Liver (tissue), 9 donors: ENCODE measurements around the gene NTM. TPM values are rescaled to one million over a fixed set of nuclear protein-coding genes. Genes with fewer than 3 reads are reported as not detected.

Experiments
- DNase-seq: peaks from one replicate; pipeline ENCODE4 v3.0.0-alpha.2; 2017; ENCODE audit warnings: low spot score
- H3K27ac ChIP-seq, 2 donors: one replicate each; pipeline ENCODE4 v1.7.0; 2013; ENCODE audit warnings: inconsistent platforms in 2 of 2, low read length in 2 of 2, control low read depth in 1 of 2, low read depth in 1 of 2, mild to moderate bottlenecking in 1 of 2
- H3K27me3 ChIP-seq, 4 donors: one replicate each; pipeline versions ENCODE4 v1.6.1 to v1.7.0; 2013; ENCODE audit warnings: low read length in 3 of 4, inconsistent platforms in 1 of 4, mild to moderate bottlenecking in 1 of 4, moderate library complexity in 1 of 4; ENCODE audit not compliant: control insufficient read depth in 4 of 4, insufficient read depth in 4 of 4
- H3K36me3 ChIP-seq, 4 donors: one replicate each; pipeline versions ENCODE4 v1.6.1 to v1.7.0; 2013; ENCODE audit warnings: low read length in 3 of 4, mild to moderate bottlenecking in 3 of 4, low read depth in 1 of 4, moderate library complexity in 1 of 4; ENCODE audit not compliant: control insufficient read depth in 4 of 4, insufficient read depth in 3 of 4
- H3K4me1 ChIP-seq, 4 donors: one replicate each; pipeline versions ENCODE4 v1.6.1 to v1.7.0; 2013; ENCODE audit warnings: low read length in 3 of 4, mild to moderate bottlenecking in 3 of 4, moderate library complexity in 1 of 4; ENCODE audit not compliant: control insufficient read depth in 4 of 4, insufficient read depth in 4 of 4
- H3K4me3 ChIP-seq, 3 donors: one replicate each; pipeline versions ENCODE4 v1.6.1 to v1.7.0; 2013; ENCODE audit warnings: low read length in 3 of 3, control low read depth in 1 of 3, low read depth in 1 of 3, mild to moderate bottlenecking in 1 of 3
- H3K9ac ChIP-seq, 2 donors: one replicate each; pipeline ENCODE4 v1.7.0; 2013; ENCODE audit warnings: low read length in 2 of 2, mild to moderate bottlenecking in 2 of 2, moderate library complexity in 2 of 2, control low read depth in 1 of 2, low read depth in 1 of 2
- H3K9me3 ChIP-seq, 4 donors: one replicate each; pipeline versions ENCODE4 v1.6.1 to v1.7.0; 2013; ENCODE audit warnings: low read length in 3 of 4; ENCODE audit not compliant: control insufficient read depth in 4 of 4
- CTCF ChIP-seq: fragments of 150-350 bp; IDR thresholded peaks from 2 replicates; pipeline ENCODE4 v1.5.1; 2017; ENCODE audit warnings: improper control_type of control experiment, low read depth, low read length; ENCODE audit not compliant: missing input control
- EGR1 ChIP-seq, 2 donors: IDR thresholded peaks; 2 replicates each; pipeline ENCODE4 v1.6.1; 2016 to 2018; ENCODE audit warnings: antibody characterized with exemption in 2 of 2, low read depth in 2 of 2
- FOXA1 ChIP-seq: IDR thresholded peaks from 2 replicates; pipeline ENCODE4 v1.6.1; 2016; ENCODE audit warnings: antibody characterized with exemption
- FOXA2 ChIP-seq: IDR thresholded peaks from 2 replicates; pipeline ENCODE4 v1.6.1; 2016; ENCODE audit warnings: antibody characterized with exemption
- GABPA ChIP-seq, 2 donors: IDR thresholded peaks in 1 of 2; conservative IDR thresholded peaks in 1 of 2; 2 replicates each; pipeline ENCODE4 v1.6.1; 2016; ENCODE audit warnings: antibody characterized with exemption in 2 of 2, mild to moderate bottlenecking in 1 of 2, moderate library complexity in 1 of 2
- HNF4A ChIP-seq, 2 donors: conservative IDR thresholded peaks; 2 replicates each; pipeline ENCODE4 v1.6.1; 2016; ENCODE audit warnings: antibody characterized with exemption in 2 of 2, mild to moderate bottlenecking in 2 of 2
- HNF4G ChIP-seq: IDR thresholded peaks from 2 replicates; pipeline ENCODE4 v1.6.1; 2016; ENCODE audit warnings: antibody characterized with exemption
- JUND ChIP-seq, 2 donors: IDR thresholded peaks; 2 replicates each; pipeline ENCODE4 v1.6.1; 2016; ENCODE audit warnings: antibody characterized with exemption in 2 of 2
- MAX ChIP-seq: IDR thresholded peaks from 2 replicates; pipeline ENCODE4 v1.6.1; 2016; ENCODE audit warnings: antibody characterized with exemption
- NR2F2 ChIP-seq: IDR thresholded peaks from 2 replicates; pipeline ENCODE4 v1.6.1; 2016; ENCODE audit warnings: antibody characterized with exemption
- RAD21 ChIP-seq, 2 donors: IDR thresholded peaks; 2 replicates each; pipeline ENCODE4 v1.6.1; 2016; ENCODE audit warnings: antibody characterized with exemption in 2 of 2, mild to moderate bottlenecking in 2 of 2
- REST ChIP-seq: IDR thresholded peaks from 2 replicates; pipeline ENCODE4 v1.6.1; 2016; ENCODE audit warnings: antibody characterized with exemption, mild to moderate bottlenecking
- RXRA ChIP-seq, 2 donors: IDR thresholded peaks; 2 replicates each; pipeline ENCODE4 v1.6.1; 2017 to 2018; ENCODE audit warnings: antibody characterized with exemption in 2 of 2, mild to moderate bottlenecking in 1 of 2
- SP1 ChIP-seq: IDR thresholded peaks from 2 replicates; pipeline ENCODE4 v1.6.1; 2018; ENCODE audit warnings: antibody characterized with exemption, mild to moderate bottlenecking
- TAF1 ChIP-seq: conservative IDR thresholded peaks from 2 replicates; pipeline ENCODE4 v1.6.1; 2016; ENCODE audit warnings: antibody characterized with exemption, mild to moderate bottlenecking
- YY1 ChIP-seq: IDR thresholded peaks from 2 replicates; pipeline ENCODE4 v1.6.1; 2016; ENCODE audit warnings: antibody characterized with exemption, mild to moderate bottlenecking
- WGBS: extraction: QIAGEN DNeasy Blood & Tissue Kit; methylation state at CpG from one replicate; pipeline ENCODE4 v1.1.7; 2013; 5-methylcytosine and 5-hydroxymethylcytosine counted together
- polyA plus RNA-seq, 2 donors: library from polyadenylated mRNA; stranded (reverse) in 1 of 2; unstranded in 1 of 2; fragments of 200-250 nt in 1 of 2; fragments of >200 nt in 1 of 2; fragmentation: Nextera tagmentation in 1 of 2; extraction: Ambion mirVana in 1 of 2; gene quantifications; one replicate each; pipeline versions ENCODE4 v1.2.1 to v1.2.3, GENCODE V29; 2013 to 2015
- total RNA-seq, 2 donors: library from RNA; depleted of rRNA; stranded (reverse); fragments of >200 nt; gene quantifications; one replicate each; pipeline ENCODE4 v1.2.3, GENCODE V29; 2014
- TF ChIP-seq, protein P1 (sequence below): IDR thresholded peaks from 2 replicates; pipeline ENCODE4 v1.6.1; 2016; ENCODE audit warnings: antibody characterized with exemption
- TF ChIP-seq, protein P2 (sequence below): IDR thresholded peaks from 2 replicates; pipeline ENCODE4 v1.6.1; 2016; ENCODE audit warnings: antibody characterized with exemption
- donor health status: healthy.
- donor health status: healthy.
- donor health status: healthy.
- donor health status: healthy.
- donor health status: healthy.

The NTM gene
- total and polyA plus RNA-seq, 4 donors = 0.08 to 1.1 (median 0.08) TPM; not detected in 1

DNA sequence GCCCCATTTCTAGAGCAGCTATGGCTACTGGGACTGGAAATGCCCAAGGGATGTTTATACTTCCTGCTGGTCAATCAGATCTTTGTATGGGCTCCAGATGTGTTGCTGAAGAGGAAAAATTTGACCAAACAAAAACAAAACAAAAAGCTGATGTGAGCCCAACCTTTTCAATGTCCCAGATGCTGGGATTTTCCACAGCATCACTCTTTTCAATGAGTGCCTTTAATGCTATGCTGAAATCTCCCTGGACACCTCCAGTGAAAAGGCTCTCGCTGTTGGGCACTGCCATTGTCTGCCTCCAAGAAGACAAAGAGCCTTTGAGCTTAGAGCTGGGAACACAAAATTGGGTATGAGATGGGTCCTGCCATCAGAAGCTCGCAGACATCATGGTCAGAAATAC, 671.9 kb downstream of the NTM start:
- peaks cover 0 to 3% (median 0%) of the 10 kb centered on the region in 4 donors for H3K27me3 ChIP-seq
- no peak overlapping the region for H3K9ac ChIP-seq
- 66% methylated on average over 2 of the region's 2 CpGs for WGBS
- DNase-seq = no peak
- peaks cover 0 to 2% (median 0%) of the 10 kb centered on the region in 4 donors for H3K9me3 ChIP-seq
- H3K4me1 ChIP-seq = no peaks in the 10 kb centered on the region
- H3K4me3 ChIP-seq = no peak overlapping the region
- H3K27ac ChIP-seq = no peak overlapping the region
- H3K36me3 ChIP-seq = no peaks in the 10 kb centered on the region
- no peak for TF ChIP-seq YY1
- TF ChIP-seq, protein P1, sequence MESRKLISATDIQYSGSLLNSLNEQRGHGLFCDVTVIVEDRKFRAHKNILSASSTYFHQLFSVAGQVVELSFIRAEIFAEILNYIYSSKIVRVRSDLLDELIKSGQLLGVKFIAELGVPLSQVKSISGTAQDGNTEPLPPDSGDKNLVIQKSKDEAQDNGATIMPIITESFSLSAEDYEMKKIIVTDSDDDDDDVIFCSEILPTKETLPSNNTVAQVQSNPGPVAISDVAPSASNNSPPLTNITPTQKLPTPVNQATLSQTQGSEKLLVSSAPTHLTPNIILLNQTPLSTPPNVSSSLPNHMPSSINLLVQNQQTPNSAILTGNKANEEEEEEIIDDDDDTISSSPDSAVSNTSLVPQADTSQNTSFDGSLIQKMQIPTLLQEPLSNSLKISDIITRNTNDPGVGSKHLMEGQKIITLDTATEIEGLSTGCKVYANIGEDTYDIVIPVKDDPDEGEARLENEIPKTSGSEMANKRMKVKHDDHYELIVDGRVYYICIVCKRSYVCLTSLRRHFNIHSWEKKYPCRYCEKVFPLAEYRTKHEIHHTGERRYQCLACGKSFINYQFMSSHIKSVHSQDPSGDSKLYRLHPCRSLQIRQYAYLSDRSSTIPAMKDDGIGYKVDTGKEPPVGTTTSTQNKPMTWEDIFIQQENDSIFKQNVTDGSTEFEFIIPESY = no peak
- TF ChIP-seq TAF1 = no peak
- TF ChIP-seq JUND (IDR thresholded peaks at IDR 0.05) = no peak
- no peak for TF ChIP-seq HNF4A (conservative IDR thresholded peaks at IDR 0.05)
- no peak for TF ChIP-seq RAD21 (IDR thresholded peaks at IDR 0.05)
- TF ChIP-seq GABPA (IDR thresholded peaks at IDR 0.05 in 1 of 2, conservative IDR thresholded peaks at IDR 0.05 in 1 of 2) = no peak
- no peak for TF ChIP-seq FOXA1
- TF ChIP-seq FOXA2 = no peak
- TF ChIP-seq SP1 = no peak
- TF ChIP-seq MAX = no peak
- TF ChIP-seq CTCF = no peak
- no peak for TF ChIP-seq RXRA (IDR thresholded peaks at IDR 0.05)
- TF ChIP-seq REST = no peak
- TF ChIP-seq, protein P2, sequence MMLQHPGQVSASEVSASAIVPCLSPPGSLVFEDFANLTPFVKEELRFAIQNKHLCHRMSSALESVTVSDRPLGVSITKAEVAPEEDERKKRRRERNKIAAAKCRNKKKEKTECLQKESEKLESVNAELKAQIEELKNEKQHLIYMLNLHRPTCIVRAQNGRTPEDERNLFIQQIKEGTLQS = no peak
- TF ChIP-seq HNF4G = no peak
- no peak for TF ChIP-seq NR2F2
- no peak for TF ChIP-seq EGR1 (IDR thresholded peaks at IDR 0.05; ENCODE audit: low read depth in 2 of 2)
